Suprapubic skin (tissue), 4 donors: ENCODE results near the gene RCAN2. TPM values are rescaled to one million over a fixed set of nuclear protein-coding genes. Genes with fewer than 3 reads are reported as not detected.

Experiments used
- DNase-seq, 2 donors: peaks; one replicate each; pipeline ENCODE4 v3.0.0-alpha.2; 2019; ENCODE audit warnings: low spot score in 2 of 2
- H3K27ac ChIP-seq: fragments of 200-600 bp; sonication (generic); one replicate; pipeline ENCODE4 v1.5.1; 2019
- H3K27me3 ChIP-seq: fragments of 200-600 bp; sonication (generic); one replicate; pipeline ENCODE4 v1.5.1; 2019
- H3K36me3 ChIP-seq: fragments of 200-600 bp; sonication (generic); one replicate; pipeline ENCODE4 v1.5.1; 2019
- H3K4me1 ChIP-seq: fragments of 200-600 bp; sonication (generic); one replicate; pipeline ENCODE4 v1.5.1; 2019
- H3K4me3 ChIP-seq: fragments of 200-600 bp; sonication (generic); one replicate; pipeline ENCODE4 v1.5.1; 2019; ENCODE audit warnings: mild to moderate bottlenecking
- H3K9me3 ChIP-seq: fragments of 200-600 bp; sonication (generic); one replicate; pipeline ENCODE4 v1.5.1; 2019
- EP300 ChIP-seq: sonication (generic); formaldehyde crosslinking; IDR thresholded peaks from one replicate; pipeline ENCODE4 v1.6.1; 2017; ENCODE audit warnings: antibody characterized with exemption
- POLR2A ChIP-seq, 2 donors: fragments of 450-650 bp; IDR thresholded peaks; one replicate each; pipeline ENCODE4 v1.6.1; 2017; ENCODE audit warnings: antibody characterized with exemption in 2 of 2, mild to moderate bottlenecking in 2 of 2, moderate library complexity in 2 of 2
- POLR2AphosphoS5 ChIP-seq, 3 donors: sonication (generic); formaldehyde crosslinking; IDR thresholded peaks; one replicate each; pipeline ENCODE4 v1.6.1; 2017; ENCODE audit warnings: antibody characterized with exemption in 3 of 3
- WGBS: methylation state at CpG from one replicate; pipeline ENCODE4 v1.1.5; 2018; 5-methylcytosine and 5-hydroxymethylcytosine counted together
- total RNA-seq, 4 donors: library from RNA; depleted of rRNA; stranded (reverse); fragments of >200 nt; gene quantifications; one replicate each; pipeline ENCODE4 v1.1.0, GENCODE V29; 2016
- TF ChIP-seq, protein P1 (sequence below), 2 donors: fragments of 200-600 bp in 1 of 2; fragments of 450-650 bp in 1 of 2; sonication (generic) in 1 of 2; IDR thresholded peaks; one replicate each; pipeline ENCODE4 v1.5.1; 2016 to 2019; ENCODE audit warnings: antibody characterized with exemption in 2 of 2, mild to moderate bottlenecking in 1 of 2, moderate library complexity in 1 of 2

Gene RCAN2
- total RNA-seq, 4 donors from 2014 or later = 6.7 to 15.3 (median 13.8) TPM

DNA sequence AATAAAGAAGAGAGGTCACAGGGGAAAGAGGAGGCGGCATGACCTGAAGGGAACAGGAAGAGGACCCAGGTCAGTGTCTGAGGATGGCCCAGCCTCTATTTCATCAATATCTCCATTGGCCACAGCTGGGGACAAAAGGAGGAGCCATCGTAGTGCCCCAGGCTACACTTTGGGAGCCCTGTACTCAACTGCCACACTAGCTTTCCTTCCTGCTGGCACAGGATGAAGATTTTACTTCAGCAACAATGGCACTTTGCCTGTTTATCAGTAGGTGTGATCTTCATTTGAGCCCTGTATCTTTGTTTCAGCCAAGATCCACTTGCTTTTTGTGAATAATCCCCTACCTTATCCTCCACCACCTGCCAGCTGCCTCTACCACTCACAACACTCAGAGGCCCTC lies 35.4 kb upstream of the RCAN2 start:
- Histone ChIP-seq H3K27me3 (no peaks in the 10 kb centered on the region), H3K36me3 (no peaks in the 10 kb centered on the region), H3K4me3 (no peak overlapping the region), H3K27ac (no peak overlapping the region), H3K4me1 (no peaks in the 10 kb centered on the region), H3K9me3 (no peaks in the 10 kb centered on the region)
- DNase-seq = no peak
- WGBS = 83% methylated on average over 2 of the region's 2 CpGs
- TF ChIP-seq POLR2AphosphoS5 (IDR thresholded peaks at IDR 0.05) = no peak
- TF ChIP-seq, protein P1, sequence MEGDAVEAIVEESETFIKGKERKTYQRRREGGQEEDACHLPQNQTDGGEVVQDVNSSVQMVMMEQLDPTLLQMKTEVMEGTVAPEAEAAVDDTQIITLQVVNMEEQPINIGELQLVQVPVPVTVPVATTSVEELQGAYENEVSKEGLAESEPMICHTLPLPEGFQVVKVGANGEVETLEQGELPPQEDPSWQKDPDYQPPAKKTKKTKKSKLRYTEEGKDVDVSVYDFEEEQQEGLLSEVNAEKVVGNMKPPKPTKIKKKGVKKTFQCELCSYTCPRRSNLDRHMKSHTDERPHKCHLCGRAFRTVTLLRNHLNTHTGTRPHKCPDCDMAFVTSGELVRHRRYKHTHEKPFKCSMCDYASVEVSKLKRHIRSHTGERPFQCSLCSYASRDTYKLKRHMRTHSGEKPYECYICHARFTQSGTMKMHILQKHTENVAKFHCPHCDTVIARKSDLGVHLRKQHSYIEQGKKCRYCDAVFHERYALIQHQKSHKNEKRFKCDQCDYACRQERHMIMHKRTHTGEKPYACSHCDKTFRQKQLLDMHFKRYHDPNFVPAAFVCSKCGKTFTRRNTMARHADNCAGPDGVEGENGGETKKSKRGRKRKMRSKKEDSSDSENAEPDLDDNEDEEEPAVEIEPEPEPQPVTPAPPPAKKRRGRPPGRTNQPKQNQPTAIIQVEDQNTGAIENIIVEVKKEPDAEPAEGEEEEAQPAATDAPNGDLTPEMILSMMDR (IDR thresholded peaks at IDR 0.05) = no peak
- no peak for TF ChIP-seq POLR2A (IDR thresholded peaks at IDR 0.05)
- no peak for TF ChIP-seq EP300

DNA sequence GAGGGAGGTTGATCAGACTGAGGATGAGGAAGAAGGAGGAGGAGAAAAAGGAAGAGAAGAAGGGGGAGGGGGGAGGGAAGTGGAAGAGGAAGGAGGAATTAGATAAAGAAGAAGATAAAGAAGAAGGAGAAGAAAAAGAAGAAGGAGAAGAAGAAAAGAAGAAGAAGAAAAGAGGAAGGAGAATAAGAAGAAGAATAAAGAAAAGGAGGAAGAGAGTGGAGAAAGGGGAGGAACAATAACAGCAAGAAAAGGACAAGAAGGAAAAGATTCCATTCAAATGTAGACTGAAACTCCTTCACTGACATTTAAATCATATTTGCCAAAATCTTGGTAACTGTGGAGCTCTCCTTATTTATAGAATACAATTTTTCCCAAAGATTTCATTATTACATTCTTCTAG lies 34.3 kb upstream of the RCAN2 start:
- Histone ChIP-seq H3K9me3 (no peaks in the 10 kb centered on the region), H3K27ac (no peak overlapping the region), H3K36me3 (no peaks in the 10 kb centered on the region), H3K4me1 (no peaks in the 10 kb centered on the region), H3K4me3 (no peak overlapping the region), H3K27me3 (no peaks in the 10 kb centered on the region)
- no peak for TF ChIP-seq POLR2AphosphoS5 (IDR thresholded peaks at IDR 0.05)
- no peak for TF ChIP-seq POLR2A (IDR thresholded peaks at IDR 0.05)
- TF ChIP-seq, protein P1 (IDR thresholded peaks at IDR 0.05) = no peak
- TF ChIP-seq EP300 = no peak
- DNase-seq = no peak

DNA sequence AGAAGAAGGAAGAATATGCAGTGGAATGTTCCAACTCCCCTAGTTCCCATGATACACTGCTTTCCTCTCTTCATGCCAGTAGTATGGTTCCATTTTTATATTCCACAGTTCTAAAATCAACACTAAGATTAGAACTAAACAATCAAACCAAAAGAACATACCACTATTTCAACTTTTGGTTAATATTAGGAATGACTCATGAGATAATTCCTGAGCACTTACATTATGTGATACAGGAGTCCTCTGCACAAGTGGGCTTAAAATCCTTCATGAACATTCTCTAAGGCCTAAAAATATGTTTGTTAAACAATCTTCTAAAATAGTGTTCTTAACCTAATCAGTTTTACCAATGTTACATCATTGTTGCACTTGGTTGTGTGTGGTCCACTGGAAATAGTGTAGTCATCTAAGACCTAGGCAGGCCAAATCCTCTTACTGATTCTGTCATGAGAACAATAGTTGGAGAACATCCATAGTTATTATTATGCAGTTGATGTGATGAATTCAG lies 30.3 kb upstream of the RCAN2 start:
- no peaks in the 10 kb centered on the region for H3K9me3 ChIP-seq
- no peak overlapping the region for H3K27ac ChIP-seq
- no peaks in the 10 kb centered on the region for H3K36me3 ChIP-seq
- H3K4me3 ChIP-seq = no peak overlapping the region
- no peak for DNase-seq
- TF ChIP-seq POLR2AphosphoS5 (IDR thresholded peaks at IDR 0.05) (no peak), POLR2A (IDR thresholded peaks at IDR 0.05) (no peak), EP300 (no peak)
- TF ChIP-seq, protein P1 (IDR thresholded peaks at IDR 0.05) = no peak
- no peaks in the 10 kb centered on the region for H3K27me3 ChIP-seq
- H3K4me1 ChIP-seq = no peaks in the 10 kb centered on the region

DNA sequence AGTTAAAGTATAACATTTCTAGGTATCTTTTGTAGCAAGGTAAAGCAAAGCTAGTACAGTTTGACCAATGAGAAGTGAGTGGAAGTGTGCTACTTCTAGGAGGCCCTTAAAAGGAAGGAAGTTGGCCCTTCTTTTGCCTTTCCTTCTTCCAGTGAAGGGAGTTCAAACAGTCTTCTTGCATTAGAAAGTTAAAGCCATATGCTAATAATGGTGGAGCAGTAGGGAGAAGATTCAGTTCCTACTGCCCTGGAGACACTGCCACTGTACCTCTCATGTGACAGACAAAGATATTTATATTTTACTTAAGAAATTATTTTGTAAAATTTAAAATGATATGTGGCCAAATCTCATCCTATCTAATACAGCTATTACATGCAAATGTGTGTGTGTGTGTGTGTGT lies 26.0 kb upstream of the RCAN2 start:
- no peaks in the 10 kb centered on the region for H3K4me1 ChIP-seq
- H3K4me3 ChIP-seq = no peak overlapping the region
- no peaks in the 10 kb centered on the region for H3K9me3 ChIP-seq
- no peak for DNase-seq
- no peak overlapping the region for H3K27ac ChIP-seq
- TF ChIP-seq POLR2AphosphoS5 (IDR thresholded peaks at IDR 0.05) (no peak), POLR2A (IDR thresholded peaks at IDR 0.05) (no peak), EP300 (no peak)
- TF ChIP-seq, protein P1 (IDR thresholded peaks at IDR 0.05) = no peak
- no peaks in the 10 kb centered on the region for H3K36me3 ChIP-seq
- H3K27me3 ChIP-seq = no peaks in the 10 kb centered on the region

DNA sequence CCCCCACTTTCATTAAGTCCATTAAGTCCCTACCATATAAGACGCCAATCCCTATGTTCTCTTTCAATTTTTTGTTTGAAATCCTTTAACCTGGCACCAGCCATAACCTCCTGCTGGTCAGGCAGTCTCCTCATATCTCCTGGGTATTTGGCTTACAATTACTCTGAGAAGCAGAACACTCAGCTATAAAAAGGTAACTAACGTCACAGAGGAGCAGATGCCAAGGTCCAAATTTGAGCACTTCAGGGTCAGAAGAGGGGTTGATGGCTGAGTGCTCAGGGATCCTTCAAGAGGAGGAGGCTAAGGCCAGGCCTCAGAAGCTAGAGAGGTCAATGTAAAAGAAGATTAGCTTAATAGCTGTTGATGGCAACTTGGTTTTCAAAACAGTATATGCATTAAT lies 22.3 kb upstream of the RCAN2 start:
- TF ChIP-seq, protein P1 (IDR thresholded peaks at IDR 0.05) = no peak
- no peak for TF ChIP-seq POLR2A (IDR thresholded peaks at IDR 0.05)
- TF ChIP-seq EP300 = no peak
- TF ChIP-seq POLR2AphosphoS5 (IDR thresholded peaks at IDR 0.05) = no peak
- Histone ChIP-seq H3K4me3 (no peak overlapping the region), H3K4me1 (no peaks in the 10 kb centered on the region), H3K27ac (no peak overlapping the region), H3K9me3 (no peaks in the 10 kb centered on the region), H3K36me3 (no peaks in the 10 kb centered on the region), H3K27me3 (no peaks in the 10 kb centered on the region)
- 93% methylated on average over 2 of the region's 2 CpGs for WGBS
- DNase-seq = no peak
